GM21825 (cell line): ENCODE data around the gene ZNF497.

Source experiments
- ATAC-seq: cut with Tn5 transposase; IDR thresholded peaks from one replicate; pipeline ENCODE4 v1.9.1; 2021; ENCODE audit warnings: mild to moderate bottlenecking, moderate library complexity; ENCODE audit not compliant: unreplicated experiment

Gene ZNF497

DNA sequence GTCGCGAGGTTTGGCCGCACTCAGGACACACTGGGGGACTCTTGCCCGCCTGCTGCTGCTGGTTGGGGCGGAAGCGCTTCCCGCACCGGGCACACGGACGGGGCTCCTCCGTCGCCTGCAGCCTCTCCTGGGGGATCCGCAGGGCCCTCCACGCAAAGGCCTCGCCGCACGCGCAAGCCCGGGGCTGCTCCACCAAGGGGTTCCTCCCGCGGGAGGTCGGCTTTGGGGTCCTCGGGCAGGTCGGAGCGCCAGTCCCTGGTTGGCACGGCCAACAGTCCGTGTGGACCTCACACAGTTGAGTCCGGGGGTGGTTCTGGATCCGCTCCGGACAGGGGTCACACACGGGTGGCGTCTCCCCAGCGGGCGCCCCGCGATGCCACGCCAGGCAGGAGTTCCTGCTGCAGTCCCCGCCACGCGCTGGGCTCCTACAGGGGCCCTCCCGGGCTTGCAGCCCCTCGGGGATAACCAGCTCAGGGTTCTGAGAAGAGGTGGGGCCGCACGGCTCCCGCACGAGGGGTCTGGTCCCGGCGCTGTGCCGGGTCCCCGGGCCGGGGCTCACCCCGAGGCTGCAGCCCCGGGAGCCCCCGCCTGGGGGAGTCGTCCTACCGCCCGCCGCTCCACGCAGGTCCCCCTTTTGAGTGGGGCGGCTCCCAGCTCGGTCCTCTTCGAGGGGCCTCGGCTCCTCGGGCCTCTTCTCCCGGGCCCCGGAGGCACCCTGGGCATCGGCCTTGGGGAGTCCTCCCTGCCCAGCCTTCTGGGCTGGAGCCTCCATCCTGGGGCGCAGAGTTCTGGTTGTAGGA is 6.2 kb upstream of the ZNF497 start:
- no peak for ATAC-seq

DNA sequence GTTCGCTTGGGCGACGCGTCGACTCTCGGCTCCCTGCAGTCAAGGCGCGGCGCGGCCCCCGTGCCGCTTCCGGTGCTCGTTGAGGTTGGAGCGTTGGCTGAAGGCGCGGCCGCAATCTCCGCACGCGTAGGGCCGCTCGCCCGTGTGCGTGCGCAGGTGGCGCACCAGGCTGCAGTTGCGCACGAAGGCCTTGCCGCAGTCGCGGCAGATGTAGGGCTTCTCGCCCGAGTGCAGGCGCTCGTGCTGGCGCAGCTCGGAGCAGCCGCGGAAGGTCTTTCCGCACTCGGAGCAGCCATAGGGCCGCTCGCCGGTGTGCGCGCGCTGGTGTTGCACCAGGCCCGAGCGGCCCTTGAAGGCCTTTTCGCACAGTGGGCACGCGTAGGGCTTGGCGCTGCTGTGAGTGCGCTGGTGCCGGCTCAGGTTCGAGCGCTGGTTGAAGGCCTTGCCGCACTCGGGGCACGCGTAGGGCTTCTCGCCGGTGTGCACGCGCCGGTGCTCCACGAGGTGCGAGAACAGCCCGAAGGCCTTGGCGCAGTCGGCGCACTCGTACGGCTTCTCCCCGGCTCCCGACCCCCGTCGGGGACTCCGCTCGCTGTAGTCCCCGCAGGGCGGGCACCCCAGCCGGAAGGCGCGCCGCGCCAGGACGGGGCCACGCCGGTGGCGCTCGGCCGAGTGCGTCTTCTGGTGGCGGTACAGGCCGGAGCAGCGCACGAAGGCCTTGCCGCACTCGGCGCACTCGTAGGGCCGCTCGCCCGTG is 5.3 kb upstream of the ZNF497 start:
- no peak for ATAC-seq

DNA sequence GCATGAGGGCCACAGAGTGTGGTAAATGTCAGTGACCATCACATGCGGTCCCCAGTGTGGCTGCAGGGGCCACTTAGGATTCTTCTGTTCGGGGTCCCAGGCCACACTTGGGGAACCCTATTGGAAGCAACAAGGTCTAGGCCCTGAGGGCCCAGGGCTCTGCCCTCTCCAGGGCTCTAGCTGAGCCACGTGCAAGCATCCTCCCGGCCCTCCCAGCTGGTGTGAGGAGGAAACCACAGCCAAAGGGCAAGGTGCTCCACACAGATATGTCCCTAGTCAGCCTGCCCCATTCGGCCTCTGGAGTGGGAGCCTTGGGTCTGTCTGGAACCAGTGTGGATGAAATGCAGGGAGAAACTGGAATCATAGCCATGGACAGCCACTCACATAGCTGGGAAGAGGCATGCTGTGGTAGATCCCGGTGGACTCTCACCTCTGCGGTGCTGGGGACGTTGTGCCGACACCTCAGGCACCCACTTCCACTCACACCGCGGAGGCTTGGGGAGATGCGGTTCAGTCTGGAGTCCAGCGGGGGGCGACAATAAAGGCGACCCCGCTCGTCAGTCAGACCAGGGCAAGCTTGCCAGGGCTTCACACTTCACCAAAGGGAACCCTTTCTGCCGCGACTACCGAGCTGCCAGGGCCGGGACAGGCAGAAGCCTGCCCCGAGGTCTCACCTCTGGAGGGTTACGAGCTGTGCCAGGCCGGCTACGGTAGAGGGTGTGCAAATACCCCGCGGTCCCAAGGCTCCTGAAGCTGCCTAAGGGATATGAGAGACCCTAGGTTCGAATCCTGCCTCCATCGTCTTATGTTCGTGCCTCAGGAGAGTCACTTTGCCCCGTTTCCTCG is 4.3 kb upstream of the ZNF497 start:
- ATAC-seq: no peak

DNA sequence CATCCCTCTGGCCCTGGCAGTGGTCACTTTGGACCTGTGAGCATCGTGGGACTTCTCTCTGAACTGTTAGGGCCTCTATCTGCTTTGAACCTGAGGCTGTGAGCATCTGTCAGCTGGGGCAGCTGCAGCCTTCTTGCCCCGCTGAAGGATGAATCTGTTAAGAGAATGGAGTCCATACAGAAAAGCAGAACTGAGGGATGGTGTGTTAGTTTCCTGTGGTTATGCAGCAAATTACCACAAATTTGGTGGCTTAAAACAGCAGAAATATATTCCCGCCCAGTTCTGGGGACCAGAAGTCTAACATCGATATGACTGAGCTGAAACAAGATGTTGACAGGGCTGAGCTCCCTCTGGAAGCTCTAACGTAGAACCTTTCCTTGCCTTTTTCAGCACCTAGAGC is 1.6 kb upstream of the ZNF497 start:
- ATAC-seq: no peak

DNA sequence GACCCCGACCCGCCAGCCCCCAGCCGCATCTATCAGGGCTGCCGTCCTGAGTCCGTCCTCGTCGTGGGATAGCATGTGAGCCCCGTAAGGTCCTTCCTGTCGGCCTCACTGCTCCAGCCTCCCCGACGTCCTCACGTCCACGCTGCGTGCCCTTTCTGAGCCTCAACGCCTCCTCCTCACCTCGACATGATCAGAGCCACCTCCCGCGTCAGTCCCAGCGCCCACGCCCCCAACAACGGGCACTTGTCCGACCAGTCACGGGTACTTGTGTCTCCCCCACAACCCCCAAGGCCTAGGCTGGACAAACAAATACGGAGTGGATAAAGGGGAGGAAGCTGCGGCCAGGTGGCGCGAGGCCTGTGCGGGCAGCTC is 665 bp downstream of the ZNF497 start:
- ATAC-seq: peak; percentile 12

DNA sequence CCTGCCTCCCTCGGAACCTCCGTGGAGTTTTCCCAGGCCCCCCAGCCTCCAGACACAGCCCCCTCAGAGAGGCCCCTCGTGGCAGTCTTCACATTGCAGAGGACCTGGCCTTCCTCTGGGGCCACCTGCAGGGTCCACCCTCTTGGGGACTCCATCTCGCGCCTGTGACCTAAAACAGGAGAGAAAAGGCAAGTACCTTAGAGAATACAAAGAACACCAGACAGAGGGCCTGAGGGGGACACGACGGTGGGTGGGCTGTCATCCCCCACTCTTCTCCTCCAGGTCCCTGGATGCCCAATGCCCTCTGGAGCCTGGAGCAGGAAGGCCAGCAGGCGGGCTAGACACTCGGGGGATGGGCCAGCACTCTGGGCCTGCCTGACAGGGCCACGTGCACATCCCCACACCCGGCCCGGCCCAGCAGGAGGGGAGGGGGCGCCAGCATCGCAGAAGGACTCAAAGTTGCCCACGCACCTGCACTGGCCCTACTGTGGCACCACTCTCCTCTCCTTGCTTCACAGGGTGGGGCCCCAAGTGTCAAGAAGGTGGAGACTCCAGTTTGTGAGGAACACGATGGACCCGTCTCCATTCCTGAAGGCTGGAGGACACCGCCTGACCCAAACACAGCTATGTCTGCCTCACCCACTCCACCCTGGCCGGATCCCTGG is 4.9 kb downstream of the ZNF497 start:
- ATAC-seq: no peak

DNA sequence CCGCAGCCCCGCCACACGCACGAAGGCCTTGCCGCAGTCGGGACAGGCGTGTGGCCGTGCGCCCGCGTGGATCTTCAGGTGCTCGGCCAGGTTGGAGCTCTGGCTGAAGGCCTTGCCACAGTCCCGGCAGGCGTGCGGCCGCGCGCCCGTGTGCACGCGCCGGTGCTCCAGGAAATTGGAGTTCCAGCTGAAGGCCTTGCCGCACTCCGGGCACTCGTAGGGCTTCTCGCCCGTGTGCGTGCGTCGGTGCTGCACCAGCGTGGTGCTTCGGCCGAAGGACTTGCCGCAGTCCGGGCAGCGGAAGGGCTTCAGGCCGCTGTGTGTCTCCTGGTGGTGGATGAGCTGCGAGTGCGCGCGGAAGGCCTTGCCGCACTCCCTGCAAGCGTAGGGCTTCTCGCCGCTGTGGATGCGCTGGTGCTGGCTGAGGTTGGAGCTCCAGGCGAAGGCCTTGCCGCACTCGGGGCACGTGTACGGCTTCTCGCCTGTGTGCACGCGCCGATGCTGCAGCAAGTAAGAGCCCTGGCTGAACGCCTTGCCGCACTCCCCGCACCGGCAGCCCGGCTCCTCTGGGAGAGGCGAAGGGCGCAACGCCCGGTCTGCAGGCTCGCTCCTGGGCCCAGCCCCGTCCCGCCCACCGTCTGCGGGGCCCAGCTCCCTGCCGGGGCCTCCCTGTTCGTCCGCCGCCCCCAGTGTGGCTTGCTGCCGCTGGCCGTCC is 5.6 kb downstream of the ZNF497 start:
- ATAC-seq: no peak

DNA sequence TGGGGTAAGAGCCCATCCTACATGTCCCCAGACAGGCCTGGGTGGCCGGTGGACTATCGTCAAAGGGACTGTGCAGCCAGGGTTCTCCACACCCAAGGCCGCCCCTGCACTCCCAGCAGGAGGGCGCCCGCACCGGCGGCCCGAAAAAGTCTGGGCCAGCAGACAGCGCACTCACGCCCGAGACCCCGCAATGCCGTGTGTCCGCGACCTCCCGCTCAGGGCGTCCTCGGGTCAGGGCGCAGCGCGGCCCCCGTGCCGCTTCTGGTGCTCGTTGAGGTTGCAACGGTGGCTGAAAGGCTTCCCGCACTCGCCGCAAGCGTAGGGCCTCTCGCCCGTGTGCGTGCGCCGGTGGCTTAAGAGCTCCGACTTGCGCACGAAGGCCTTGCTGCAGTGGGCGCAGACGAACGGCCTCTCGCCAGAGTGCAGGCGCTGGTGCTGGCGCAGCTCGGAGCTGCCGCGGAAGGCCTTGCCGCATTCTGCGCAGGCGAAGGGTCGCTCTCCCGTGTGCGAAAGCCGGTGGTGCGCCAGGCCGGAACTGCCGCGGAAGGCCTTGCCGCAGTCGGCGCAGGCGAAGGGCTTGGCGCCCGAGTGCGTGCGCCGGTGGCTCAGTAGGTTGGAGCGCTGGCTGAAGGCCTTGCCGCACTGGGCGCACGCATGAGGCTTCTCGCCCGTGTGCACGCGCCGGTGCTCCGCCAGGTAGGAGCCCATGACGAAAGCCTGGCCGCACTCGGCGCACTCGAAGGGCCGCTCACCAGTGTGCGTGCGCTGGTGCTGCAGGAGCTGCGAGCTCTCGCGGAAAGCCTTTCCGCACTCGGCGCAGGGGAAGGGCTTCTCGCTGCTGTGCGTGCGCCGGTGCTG is 6.4 kb downstream of the ZNF497 start:
- ATAC-seq: no peak

DNA sequence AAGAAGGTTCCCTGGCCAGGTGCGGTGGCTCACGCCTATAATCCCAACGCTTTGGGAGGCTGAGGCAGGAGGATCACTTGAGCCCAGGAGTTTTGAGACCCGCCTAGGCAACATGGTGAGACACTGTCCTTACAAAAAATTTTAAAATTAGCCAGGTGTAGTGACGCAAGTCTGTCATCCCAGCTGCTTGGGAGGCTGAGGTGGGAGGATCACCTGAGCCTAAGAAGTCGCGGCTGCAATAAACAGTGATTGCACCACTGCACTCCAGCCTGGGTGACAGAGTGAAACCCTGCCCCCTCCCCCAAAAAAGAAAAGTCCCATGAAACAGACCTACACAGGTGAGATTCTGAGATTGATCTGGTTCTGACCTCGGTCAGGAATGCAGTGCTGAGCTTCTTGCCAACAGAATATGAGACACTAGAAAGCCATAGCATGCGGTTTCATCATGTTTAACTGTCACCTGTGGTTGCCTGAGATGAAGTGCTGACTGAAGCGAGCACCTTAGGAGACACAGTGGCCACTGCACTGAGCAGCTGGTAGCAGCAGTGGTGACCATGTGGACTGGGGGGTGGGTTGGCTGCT is 7.2 kb downstream of the ZNF497 start:
- ATAC-seq: no peak

DNA sequence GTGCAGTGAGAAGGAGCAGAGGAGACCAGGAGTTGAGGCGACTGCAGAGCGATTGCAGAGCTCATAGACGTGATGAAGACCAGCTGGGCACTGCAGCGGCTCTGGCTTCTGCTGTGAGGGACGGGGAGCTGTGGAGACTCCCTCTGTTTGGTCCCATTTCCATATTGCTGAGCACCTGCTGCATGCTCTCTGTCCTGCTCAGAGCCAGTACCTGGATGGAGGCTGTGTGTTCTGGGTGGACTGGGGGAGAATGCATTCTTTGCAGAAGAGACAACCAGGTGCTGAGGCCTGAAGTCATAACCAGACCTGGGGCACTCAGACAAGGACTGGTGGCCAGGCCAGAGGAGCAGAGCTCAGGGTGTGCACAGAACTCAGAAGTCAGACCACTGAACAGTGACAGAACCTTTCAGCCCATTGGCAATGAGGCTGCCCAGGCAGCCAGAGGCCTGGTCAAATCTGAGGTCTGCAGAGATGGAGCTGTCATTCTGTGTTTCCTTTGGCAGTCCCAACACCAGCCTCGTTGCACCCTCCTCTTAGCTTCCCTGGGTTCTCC is 8.0 kb downstream of the ZNF497 start:
- ATAC-seq: no peak

DNA sequence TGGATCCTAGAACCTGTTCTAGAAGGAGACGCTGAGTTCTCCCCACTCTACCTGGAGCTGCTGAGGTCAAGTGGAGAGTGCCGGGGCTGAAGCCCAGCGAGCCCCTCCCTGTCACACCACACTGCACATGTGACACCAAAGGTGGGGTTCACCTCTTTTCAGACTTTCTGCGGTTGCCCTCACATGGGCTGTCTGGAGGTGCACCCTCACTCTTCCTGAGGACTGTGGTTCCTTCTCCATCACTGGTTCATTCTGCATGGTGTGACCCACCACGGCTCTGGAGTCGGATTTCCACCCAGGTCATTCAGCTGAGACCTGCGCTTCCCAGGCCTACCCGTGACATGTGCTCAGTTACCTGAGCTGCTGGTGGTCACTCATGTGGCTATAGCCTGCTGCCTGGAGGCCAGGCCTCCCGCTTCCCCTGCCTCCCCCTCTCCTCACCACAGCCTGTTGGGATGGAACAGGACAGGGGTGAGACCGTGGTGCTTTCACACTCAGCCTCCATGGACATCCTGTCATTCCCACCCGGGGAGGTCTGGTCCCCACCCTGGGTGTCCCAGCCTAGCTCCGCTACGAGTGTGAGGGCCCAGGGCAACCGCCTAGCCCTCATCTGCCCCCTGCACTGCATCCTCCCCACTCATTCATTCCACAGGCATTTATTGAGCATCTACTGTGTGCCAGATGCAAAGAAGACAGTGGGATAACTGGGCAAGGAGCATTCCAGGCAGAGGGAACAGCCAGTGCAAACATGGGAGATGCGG is 8.7 kb downstream of the ZNF497 start:
- ATAC-seq: no peak

DNA sequence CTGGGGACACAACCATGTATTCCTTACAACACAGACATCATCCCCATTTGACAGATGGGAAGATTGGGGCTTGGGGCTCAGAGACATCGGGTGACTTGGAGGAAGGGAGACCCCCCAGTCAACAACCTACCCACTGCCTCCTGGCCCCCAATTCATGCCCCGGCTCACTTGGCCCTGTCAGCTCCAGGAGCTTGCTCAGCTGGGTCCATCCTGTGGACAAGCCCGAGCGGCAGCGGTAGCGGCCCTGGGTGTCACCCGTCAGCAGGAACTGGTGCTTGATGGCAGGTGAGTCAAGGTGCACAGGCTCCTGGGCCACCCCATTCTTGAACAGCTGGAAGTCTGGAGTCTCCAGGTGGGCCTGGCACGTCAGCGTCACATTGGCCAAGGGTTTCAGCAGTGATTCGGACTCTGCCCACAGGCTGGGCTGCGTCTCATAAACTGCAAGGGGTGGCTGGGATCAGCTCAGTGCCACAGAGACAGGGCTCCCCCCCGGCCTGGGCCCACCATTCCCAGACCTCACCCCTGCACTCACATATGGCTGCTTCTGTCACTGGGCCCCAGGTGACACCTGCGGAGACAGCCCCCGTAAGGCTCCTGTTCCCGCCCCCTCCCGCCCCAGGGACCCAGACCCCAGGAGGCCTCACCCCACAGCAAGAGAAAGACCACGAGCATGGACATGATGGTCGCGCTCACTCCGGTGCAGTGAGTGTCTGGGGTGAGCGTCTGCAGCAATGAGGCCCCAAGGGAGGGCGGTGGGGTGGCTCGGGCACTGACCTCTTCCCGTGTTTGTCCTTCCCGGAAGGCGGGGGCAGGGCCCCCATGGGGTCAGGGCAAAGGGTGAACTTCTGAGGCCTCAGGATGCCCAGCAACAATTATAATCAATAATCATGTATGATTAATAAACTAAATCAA is 9.5 kb downstream of the ZNF497 start, which contains the start of gene A1BG:
TSS of gene A1BG (minus strand) at position 733 of the 912 bp plus-strand sequence. CDS start at position 678, 55 bp downstream.
- no peak for ATAC-seq

DNA sequence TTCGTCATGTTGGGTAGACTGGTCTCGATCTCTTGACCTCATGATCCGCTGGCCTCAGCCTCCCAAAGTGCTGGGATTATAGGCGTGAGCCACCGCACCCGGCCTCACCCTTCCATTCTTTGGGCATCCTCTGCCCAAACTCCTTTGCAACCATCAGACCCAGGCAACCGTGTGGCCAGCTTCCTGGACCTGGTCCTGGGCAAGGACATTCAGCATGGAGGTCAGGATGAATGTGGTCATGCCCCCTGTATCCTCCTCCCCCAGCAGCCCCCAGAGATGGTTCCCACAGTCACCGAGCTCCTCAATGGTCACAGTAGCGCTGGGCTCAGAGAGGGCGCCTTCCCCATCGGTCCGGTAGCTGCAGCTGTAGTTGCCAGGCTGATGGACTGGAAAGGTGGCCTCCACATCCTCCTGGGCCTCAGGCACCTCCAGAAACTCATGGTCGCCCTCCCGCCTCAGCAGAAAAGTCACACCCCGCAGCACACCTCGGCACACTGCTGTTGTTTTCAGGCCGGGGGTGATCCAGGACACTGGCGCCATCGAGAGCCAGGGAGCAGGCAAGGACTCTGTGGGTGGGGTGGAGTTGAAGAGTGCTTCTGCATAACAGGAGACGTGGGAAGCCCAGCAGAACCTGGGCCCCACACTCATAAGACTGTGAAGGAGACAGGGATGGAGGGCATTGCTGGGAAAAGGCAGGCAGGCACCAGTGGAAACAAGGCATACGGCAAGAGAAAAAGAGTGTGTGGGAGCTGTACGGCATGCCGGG is 10.4 kb downstream of the ZNF497 start:
- ATAC-seq: no peak

DNA sequence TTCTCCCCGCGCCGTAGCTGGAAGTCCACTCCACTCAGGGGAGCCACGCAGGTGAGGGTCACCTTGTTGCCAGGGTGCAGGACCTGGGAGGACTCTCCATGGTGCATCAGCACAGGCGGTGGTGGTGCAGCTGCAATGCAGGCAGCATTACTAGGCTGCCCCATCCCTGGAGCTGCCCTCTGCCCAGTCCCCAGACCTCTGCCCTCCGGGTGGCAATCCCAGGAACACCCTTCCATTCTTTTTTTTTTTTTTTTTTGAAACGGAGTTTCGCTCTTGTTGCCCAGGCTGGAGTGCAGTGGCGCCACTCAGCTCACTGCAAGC is 11.0 kb downstream of the ZNF497 start:
- ATAC-seq: no peak

DNA sequence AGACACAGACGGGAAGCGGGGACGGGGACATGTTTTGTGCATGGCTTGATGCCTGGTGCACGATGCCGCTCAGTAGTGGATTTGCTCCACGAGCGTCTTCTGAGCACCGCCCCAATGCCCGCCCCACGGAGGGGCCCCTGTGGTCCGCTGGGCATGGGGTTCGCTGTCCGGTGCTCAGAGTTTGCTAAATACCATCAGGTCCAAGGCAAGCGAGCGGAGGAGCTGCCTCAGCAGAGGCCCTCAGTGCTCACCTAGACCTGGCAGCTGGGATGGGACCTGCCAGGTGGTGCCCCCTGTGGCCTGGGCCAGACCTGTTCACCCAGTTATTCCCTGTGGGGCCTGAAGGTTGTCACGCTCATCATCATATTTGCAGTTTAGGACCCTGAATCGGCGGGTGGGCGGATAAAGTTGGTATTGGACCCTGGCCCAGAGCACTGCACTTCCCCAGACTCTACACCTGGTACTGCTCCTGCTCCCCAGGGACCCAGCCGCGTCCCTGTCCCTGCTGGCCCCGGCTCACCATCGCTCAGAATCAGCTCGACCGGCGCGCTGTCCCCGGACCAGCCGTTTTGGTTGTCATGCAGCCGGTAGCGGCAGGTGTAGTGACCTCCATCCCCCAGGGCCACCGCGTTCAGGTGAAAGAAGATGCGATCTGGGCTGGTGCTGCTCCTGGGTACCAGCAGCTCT is 11.5 kb downstream of the ZNF497 start:
- ATAC-seq: no peak
